ENCODE measurements around the gene NPR2.

Gene NPR2

GRCh38 chr9:35832814-35833213 is 41.4 kb downstream of the NPR2 start:
- no peak for DNase-seq (ENCODE audit: low read depth in 2 of 2)

GRCh38 chr9:35834260-35835215 is 43.1 kb downstream of the NPR2 start:
- DNase-seq (ENCODE audit: low read depth in 2 of 2): no peak

GRCh38 chr9:35835216-35835632 is 43.8 kb downstream of the NPR2 start:
- DNase-seq (ENCODE audit: low read depth in 2 of 2): no peak

- DNase-seq (ENCODE audit: low read depth in 2 of 2): no peak
Observed at GRCh38 chr9:35835766-35836165, 44.4 kb downstream of the NPR2 start.

GRCh38 chr9:35836595-35836994 is 45.2 kb downstream of the NPR2 start:
- DNase-seq (ENCODE audit: low read depth in 2 of 2): no peak

- no peak for DNase-seq (ENCODE audit: low read depth in 2 of 2)
Observed at GRCh38 chr9:35839926-35840325, 48.5 kb downstream of the NPR2 start.

- DNase-seq (ENCODE audit: low read depth in 2 of 2): no peak
Observed at GRCh38 chr9:35840881-35841644, 49.7 kb downstream of the NPR2 start.

GRCh38 chr9:35841645-35841900 is 50.2 kb downstream of the NPR2 start:
- DNase-seq (ENCODE audit: low read depth in 2 of 2): no peak

- no peak for DNase-seq (ENCODE audit: low read depth in 2 of 2)
Observed at GRCh38 chr9:35842020-35842745, 50.8 kb downstream of the NPR2 start.

GRCh38 chr9:35842795-35843194 is 51.4 kb downstream of the NPR2 start:
- DNase-seq (ENCODE audit: low read depth in 2 of 2): no peak

- no peak for DNase-seq (ENCODE audit: low read depth in 2 of 2)
Observed at GRCh38 chr9:35844628-35845270, 53.4 kb downstream of the NPR2 start.

GRCh38 chr9:35845824-35846771 is 54.7 kb downstream of the NPR2 start:
- DNase-seq (ENCODE audit: low read depth in 2 of 2): no peak

GRCh38 chr9:35847792-35848572 is 56.6 kb downstream of the NPR2 start:
- DNase-seq (ENCODE audit: low read depth in 2 of 2): peak; percentile 43 to 54

- DNase-seq (ENCODE audit: low read depth in 2 of 2): no peak
Observed at GRCh38 chr9:35852267-35852815, 61.0 kb downstream of the NPR2 start.

GRCh38 chr9:35852876-35853865 is 61.8 kb downstream of the NPR2 start:
- DNase-seq (ENCODE audit: low read depth in 2 of 2): no peak

- no peak for DNase-seq (ENCODE audit: low read depth in 2 of 2)
Observed at GRCh38 chr9:35854091-35854762, 62.8 kb downstream of the NPR2 start.

- DNase-seq (ENCODE audit: low read depth in 2 of 2): no peak
Observed at GRCh38 chr9:35856206-35856605, 64.8 kb downstream of the NPR2 start.

- DNase-seq (ENCODE audit: low read depth in 2 of 2): no peak
Observed at GRCh38 chr9:35856882-35857281, 65.5 kb downstream of the NPR2 start.

Measured in stimulated activated CD8-positive, alpha-beta memory T cell treated with anti-CD3 and anti-CD28 coated beads, Interleukin-15, amount 100 ng/mL, for 48 hours (primary cell).